Stimulated activated CD4-positive, alpha-beta T cell treated with anti-CD3 and anti-CD28 coated beads, Interleukin-4, amount 100 ng/mL, for 48 hours (primary cell): ENCODE results near the gene NPHP4.
A peak's percentile ranks its signal among the peaks of the same experiment; 100 is the strongest.

Experiments used
- DNase-seq, 2 donors: peaks; one replicate each; pipeline ENCODE4 v3.0.0-alpha.2; 2020; ENCODE audit warnings: low read depth in 2 of 2

NPHP4 gene

GRCh38 chr1:5911871-5912271, 80.4 kb downstream of the NPHP4 start:
- DNase-seq = no peak

DNA sequence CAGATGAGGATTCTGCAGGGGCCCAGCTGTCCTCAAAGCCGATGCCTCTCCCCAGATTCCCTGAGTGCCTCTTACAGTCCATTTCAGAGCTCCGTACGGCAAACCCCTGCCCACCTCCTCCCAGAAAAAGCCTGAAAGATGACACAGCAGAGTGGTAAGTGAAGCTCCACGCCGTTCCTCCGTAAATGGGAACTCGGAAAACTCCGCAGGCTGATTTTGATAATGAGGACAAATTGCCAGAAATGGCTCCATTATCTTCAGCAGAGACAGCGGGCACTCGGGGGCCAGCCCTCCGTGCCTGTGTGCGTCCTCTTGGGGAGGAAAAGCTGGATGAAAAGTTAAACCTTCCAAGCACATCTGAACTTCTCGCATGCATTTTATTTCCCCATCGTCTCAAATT, 81.1 kb downstream of the NPHP4 start:
- DNase-seq = no peak

- no peak for DNase-seq
Observed at GRCh38 chr1:5910666-5911065, 81.6 kb downstream of the NPHP4 start.

DNA sequence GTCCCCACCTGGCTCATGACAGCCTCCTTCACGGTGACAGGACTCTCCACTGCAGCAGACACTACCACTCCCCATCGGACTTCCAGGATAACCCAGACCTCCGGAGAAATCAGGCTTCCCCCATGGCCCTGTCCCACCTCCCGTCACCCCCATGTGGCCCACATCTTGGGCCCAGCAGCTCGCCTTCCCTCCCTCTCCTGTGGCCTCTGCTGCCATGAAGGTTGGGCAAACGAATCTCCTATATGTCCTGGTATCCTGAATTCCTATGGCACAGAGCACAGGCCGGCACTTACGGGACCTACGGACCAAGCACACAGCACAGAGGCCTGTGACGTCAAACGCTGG, 82.0 kb downstream of the NPHP4 start:
- DNase-seq = no peak

DNA sequence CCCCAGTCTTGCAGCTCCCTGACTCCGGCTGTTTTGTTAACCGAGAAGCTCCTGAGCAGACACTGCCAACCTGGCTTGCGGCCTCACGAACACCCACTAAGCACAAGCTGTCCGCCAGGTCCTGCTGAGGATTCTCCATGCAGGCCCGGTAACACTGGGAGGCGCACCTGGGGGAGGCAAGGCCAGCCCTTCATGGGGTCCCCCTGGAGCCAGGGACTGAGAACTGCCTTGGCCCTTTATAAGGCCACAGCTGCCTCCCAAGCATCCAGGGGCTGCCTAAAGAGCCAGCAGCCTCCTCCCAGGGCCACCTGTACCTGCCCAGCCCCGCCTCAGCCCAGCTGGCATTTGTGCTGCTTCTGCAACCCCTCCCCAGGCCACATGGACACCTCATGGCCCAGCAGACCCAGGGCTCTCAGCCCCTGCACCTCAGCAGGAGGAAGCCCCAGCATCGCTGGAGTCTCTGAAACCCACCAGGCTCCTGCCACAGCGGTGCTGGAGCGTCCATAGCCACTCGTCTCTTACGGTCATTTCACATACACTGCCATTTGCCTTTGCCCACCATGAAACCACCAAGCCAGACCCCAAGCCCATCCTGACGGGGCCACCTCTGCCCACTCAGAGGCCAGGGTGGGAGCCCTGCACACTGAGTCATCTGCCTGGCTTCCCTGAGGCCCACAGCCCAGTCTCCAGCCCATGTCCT, 82.5 kb downstream of the NPHP4 start:
- no peak for DNase-seq

DNA sequence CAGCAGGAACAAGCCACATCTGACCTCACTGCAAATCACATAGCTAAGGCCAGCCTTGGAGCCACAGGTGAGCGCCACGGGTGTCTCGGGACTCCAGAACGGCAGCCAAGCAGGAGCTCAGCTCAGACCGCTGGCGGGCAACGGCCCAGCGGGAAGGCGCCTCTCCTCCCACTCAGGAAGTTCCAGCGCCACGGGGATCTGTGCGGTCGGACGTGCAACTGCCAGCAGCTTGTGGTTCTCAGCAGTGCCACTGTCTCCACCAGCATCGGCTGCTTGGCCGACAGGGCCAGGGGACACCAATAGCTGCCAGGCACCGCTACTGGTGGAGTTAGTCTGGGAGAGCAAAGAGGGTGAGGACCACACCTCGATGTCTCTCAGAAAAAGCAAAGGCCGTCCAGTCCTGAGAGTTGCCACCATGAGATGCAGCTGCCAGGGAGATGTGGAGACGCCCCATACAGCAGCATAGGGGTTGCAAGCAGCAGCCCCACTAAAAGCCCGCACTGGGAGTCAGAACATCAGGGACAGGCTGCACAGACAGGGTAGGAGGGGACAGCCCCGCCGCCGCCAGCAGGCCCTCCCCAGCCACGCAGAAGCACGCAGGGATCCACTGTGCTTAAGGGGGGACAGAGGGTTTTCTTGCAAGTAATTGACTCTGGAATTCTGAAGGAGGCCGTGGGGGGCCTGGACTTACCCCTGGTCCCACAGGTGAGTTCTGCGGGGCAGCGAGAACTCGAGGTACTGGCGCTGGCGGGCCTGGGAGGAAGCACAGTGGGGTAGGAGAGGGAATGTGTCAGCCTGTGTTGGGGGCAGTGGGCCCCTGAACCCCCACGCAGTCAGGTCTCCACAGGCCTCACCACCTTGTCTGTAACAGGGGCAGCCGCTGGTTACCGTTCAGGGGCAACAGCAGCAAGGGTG, 83.5 kb downstream of the NPHP4 start:
- DNase-seq = no peak

DNA sequence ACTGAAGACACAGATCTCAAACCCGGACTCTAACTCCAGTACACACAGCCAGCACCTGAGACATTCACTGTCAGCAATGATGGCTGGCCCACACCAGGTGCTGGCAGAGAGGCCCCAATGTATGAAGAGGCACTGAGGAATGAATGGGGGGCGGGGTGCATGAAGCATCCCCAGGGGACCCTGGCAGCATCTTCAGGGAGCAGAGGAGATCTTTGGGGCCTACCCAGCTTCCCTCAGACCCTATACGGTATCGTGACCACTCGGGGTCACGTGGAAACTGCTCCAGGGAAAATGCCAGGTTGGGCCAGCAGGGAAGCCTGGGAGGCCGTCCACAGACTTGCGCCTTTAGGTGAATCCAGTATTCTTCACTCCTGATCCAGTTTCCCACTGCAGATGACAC, 84.3 kb downstream of the NPHP4 start:
- DNase-seq = no peak

DNA sequence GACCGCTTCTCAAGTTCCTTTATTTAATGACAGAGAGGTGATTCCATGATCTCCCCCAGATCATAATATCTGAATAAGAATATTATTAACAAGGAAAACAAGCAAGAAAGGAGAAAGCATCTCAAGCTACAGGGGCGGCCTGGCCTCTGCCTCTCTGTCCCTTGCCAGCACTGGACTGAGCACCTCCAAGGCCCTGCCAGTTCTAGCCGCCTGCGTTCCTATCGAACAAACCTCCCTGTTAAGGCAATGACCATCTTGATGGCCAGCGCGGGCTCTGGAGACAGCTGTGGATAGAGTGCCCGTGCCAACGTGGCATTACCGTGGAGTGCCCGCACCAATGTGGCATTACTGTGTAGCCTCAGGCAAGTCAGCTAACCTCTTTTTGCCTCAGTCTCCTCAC, 84.8 kb downstream of the NPHP4 start:
- no peak for DNase-seq

- no peak for DNase-seq
Observed at GRCh38 chr1:5906966-5907365, 85.3 kb downstream of the NPHP4 start.

DNA sequence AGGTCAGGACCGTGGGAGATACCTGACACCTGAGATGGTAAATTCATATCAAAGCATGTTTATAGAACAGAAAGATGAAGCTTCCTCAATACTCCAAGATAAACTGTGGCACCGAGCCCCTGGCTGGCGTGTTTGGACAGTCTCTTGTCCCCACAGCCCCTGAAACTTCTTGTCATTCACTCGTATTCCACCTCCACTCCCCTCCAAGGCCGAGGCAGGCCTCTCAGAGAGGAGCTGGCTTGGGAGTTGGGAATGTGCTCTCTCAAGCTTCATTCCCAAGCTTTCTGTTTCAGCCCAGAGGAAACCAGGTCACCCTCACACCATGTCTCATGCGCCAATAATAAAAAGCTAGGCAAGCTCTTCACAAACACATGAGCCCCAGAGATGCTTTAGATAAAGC, 86.1 kb downstream of the NPHP4 start:
- no peak for DNase-seq

DNA sequence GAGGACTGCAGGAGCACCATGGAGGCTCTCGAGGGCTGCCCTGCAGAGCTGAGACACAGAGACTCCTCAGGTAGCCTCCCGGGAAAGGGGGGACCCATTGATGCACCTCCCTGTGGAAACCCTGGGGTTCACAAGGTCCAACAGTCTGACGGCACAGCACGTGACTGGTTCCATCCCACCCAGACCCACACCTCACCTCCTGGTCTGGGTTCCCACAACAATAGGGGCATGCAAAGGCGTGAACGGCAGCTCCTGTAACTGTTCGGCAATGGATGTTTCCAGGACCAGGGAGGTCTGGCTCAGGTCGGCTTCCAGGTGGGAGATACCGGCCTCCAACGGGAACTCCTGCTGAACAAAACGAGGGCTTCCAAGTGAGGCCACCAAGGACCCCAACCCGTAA, 86.8 kb downstream of the NPHP4 start:
- DNase-seq = no peak

- DNase-seq = no peak
Observed at GRCh38 chr1:5904551-5904950, 87.7 kb downstream of the NPHP4 start.

DNA sequence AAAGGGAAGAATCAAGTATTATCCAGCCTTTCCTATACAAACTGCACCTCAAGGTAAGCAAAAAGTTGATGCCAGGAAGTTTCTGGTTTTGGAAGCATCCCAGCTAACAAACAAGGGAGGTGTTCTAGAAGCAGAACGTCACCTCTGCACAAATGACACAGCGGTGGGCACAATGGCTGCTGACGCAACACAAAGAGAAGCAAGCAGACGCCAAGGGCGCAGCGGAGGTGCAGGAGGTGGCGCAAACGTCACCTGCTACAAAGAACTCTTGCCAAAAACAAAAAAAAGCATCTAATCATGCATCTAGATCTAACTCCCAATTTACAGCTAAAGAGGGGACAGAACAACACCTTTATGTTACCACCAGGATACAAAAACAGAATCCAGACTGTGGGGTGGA, 88.5 kb downstream of the NPHP4 start:
- no peak for DNase-seq

DNA sequence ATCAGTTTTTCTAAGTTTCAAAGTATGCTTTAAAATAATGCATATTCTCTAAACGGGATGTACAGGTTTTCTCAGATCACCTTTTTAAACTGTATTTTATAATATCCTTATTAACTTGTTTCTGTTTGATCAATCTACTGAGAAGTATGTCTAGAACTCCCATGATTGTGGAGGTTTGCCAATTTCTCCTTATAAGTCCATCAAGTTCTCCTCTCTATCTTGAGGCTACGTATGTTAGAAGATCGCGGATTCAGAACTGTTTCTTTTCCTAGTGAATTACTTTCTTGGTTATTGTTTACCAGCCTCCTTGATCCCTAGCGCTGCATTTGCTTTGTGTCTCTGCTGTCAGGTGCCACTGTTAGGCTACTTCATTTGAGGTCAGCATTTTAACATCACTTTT, 89.2 kb downstream of the NPHP4 start:
- no peak for DNase-seq

- no peak for DNase-seq
Observed at GRCh38 chr1:5901841-5902240, 90.4 kb downstream of the NPHP4 start.

- no peak for DNase-seq
Observed at GRCh38 chr1:5901150-5901549, 91.1 kb downstream of the NPHP4 start.

GRCh38 chr1:5898266-5898665, 94.0 kb downstream of the NPHP4 start:
- DNase-seq = no peak

DNA sequence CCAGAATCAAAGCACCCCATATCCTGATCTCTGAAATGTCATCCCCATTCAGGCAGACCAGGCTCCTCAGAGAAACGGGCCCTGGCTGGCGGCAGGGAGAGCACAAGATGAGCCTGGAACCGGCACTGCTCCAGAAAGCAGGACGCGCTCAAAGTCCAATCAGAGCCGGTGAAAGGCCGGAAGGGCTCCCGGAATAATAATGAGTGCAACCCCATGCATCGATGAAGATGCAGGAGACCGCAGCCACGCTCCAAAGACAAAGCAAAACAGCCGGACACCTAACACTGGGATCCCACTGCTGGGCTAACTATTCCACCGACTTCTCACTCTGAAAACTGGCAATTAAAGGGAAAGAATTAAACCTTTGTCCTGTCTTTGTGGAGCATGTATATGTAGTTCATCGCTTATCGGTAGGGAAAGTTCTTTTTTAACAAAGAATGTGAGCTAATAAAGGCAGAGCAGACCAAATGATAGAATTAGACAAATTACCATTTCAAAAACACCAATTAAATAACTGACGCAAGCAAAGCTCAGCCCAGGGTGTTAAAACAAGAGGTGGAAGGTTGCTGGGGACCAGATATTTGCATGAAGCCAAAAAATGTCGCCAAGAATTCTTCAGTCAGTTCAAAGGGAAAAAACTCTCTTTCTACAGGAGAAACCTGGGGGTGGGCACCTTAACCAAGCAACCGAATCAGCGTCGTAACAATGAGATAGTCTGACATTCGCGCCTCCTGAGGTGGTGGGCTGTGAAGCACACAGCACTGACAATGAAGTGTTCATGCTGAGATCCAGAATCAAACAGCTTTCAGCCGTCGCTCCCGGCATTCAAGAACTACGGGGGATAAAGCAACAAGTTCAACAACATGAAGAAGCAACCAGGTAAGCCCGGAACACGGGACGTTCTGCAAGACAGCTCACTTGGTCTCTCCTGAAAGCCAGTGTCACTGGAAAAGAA, 95.2 kb downstream of the NPHP4 start:
- no peak for DNase-seq

DNA sequence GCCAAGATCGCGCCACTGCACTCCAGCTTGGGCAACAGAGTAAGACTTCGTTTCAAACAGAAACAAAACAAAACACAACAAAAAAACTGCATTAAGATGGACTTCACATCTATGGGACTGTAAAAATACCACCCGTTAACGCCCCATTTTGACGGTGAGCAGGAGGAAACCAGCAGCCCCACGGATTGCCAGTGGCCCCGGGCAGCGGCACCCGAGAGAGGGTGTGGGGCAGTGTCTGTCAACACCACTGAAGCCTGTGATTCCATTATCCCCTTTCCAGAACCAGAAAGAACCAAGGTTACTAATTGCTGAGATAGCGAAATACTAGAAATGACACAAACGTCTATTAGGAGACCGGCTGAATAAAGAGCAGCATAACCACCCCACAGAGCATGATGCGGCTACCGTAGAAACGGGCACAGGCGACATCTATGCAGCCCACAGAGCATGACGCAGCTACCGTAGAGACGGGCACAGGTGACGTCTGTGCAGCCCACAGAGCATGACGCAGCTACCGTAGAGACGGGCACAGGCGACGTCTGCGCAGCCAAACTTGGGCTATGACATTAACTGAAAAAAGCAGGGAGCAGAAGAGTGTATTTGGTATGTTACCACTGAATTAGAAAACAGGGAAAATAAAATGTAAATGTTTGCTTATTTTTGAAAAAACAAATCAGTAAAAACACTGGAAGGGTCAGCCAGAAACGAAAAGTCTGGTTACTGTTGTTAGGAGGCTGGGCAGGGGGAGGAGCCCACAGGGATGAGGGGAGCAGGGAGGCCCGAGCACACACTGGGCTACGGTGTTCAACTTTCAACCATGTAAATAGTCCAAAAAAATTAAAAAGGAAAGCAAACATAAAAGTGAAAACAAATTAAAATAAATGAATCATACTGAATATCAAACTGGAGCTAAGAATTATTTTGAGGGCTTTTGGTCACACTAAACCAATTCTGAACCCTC, 96.5 kb downstream of the NPHP4 start:
- DNase-seq = no peak

- peak in 1 of 2 donors; percentile 2 for DNase-seq
Observed at GRCh38 chr1:5893699-5894278, 98.4 kb downstream of the NPHP4 start.

- DNase-seq = no peak
Observed at GRCh38 chr1:5892329-5892728, 99.9 kb downstream of the NPHP4 start.
